ES-I3 (cell line): ENCODE results near the gene ARMC7.
A peak's percentile ranks its signal among the peaks of the same experiment; 100 is the strongest.

ENCODE experiments used
- H3K36me3 ChIP-seq: 2 replicates; pipeline ENCODE4 v1.6.1; 2013; ENCODE audit warnings: mild to moderate bottlenecking, low read length, control low read depth, moderate library complexity; ENCODE audit not compliant: insufficient read depth
- H3K4me1 ChIP-seq: 2 replicates; pipeline ENCODE4 v1.6.1; 2013; ENCODE audit warnings: mild to moderate bottlenecking, control low read depth, low read length; ENCODE audit not compliant: insufficient read depth
- H3K9ac ChIP-seq: 2 replicates; pipeline ENCODE4 v1.6.1; 2013; ENCODE audit warnings: low read depth, mild to moderate bottlenecking, low read length, moderate library complexity
- H3K9me3 ChIP-seq: 2 replicates; pipeline ENCODE4 v1.6.1; 2013; ENCODE audit warnings: mild to moderate bottlenecking, low read length, moderate library complexity; ENCODE audit not compliant: control insufficient read depth, insufficient read depth

The ARMC7 gene

GRCh38 chr17:75086496-75087181 is 23.1 kb upstream of the ARMC7 start:
- no peaks in the 10 kb centered on the region for H3K36me3 ChIP-seq
- H3K9me3 ChIP-seq: no peaks in the 10 kb centered on the region
- peaks cover 47% of the 10 kb centered on the region for H3K4me1 ChIP-seq
- H3K9ac ChIP-seq: peak overlapping the region; percentile 94

GRCh38 chr17:75087182-75087557 is 22.6 kb upstream of the ARMC7 start:
- H3K36me3 ChIP-seq: no peaks in the 10 kb centered on the region
- H3K4me1 ChIP-seq: peaks cover 50% of the 10 kb centered on the region
- no peaks in the 10 kb centered on the region for H3K9me3 ChIP-seq
- H3K9ac ChIP-seq: peak overlapping the region; percentile 94

- Histone ChIP-seq H3K36me3 (no peaks in the 10 kb centered on the region), H3K9me3 (no peaks in the 10 kb centered on the region), H3K4me1 (peaks cover 49% of the 10 kb centered on the region), H3K9ac (peak within 1 kb of the TSS; percentile 94)
These were observed 22.0 kb upstream of the ARMC7 start, which contains the start of gene SLC16A5 for GRCh38 chr17:75087558-75088453. TSS of gene SLC16A5 (plus strand) at chr17:75087954. CDS start at chr17:75093637, 5,683 bp downstream.

GRCh38 chr17:75088465-75089417 is 21.0 kb upstream of the ARMC7 start:
- Histone ChIP-seq H3K36me3 (no peaks in the 10 kb centered on the region), H3K9me3 (no peaks in the 10 kb centered on the region), H3K4me1 (peaks cover 51% of the 10 kb centered on the region), H3K9ac (peak overlapping the region; percentile 94)

- Histone ChIP-seq H3K4me1 (peaks cover 40% of the 10 kb centered on the region), H3K9me3 (no peaks in the 10 kb centered on the region), H3K9ac (peak overlapping the region; percentile 4; the same call in 1 of the 2 replicates), H3K36me3 (no peaks in the 10 kb centered on the region)
These were observed 18.6 kb upstream of the ARMC7 start for GRCh38 chr17:75090871-75091854.

- no peak overlapping the region for H3K9ac ChIP-seq
These were observed 17.9 kb upstream of the ARMC7 start for GRCh38 chr17:75091855-75092327.

GRCh38 chr17:75093548-75094158 is 16.1 kb upstream of the ARMC7 start:
- Histone ChIP-seq H3K36me3 (peaks cover 5% of the 10 kb centered on the region; the same call in 1 of the 2 replicates), H3K4me1 (peaks cover 33% of the 10 kb centered on the region), H3K9me3 (no peaks in the 10 kb centered on the region), H3K9ac (no peak overlapping the region)

More at GRCh38 chr17:75091855-75092327, 17.9 kb upstream of the ARMC7 start:
- H3K36me3 ChIP-seq: no peaks in the 10 kb centered on the region
- H3K9me3 ChIP-seq: no peaks in the 10 kb centered on the region
- H3K4me1 ChIP-seq: peaks cover 34% of the 10 kb centered on the region

GRCh38 chr17:75094871-75095399 is 14.8 kb upstream of the ARMC7 start:
- H3K36me3 ChIP-seq: peaks cover 5% of the 10 kb centered on the region; the same call in 1 of the 2 replicates
- no peak overlapping the region for H3K9ac ChIP-seq
- no peaks in the 10 kb centered on the region for H3K9me3 ChIP-seq
- H3K4me1 ChIP-seq: peaks cover 25% of the 10 kb centered on the region; the same call in 1 of the 2 replicates

- Histone ChIP-seq H3K9me3 (no peaks in the 10 kb centered on the region), H3K4me1 (peaks cover 20% of the 10 kb centered on the region; the same call in 1 of the 2 replicates), H3K36me3 (peaks cover 7% of the 10 kb centered on the region; the same call in 1 of the 2 replicates), H3K9ac (no peak overlapping the region)
These were observed 13.6 kb upstream of the ARMC7 start for GRCh38 chr17:75096082-75096625.

- Histone ChIP-seq H3K9me3 (no peaks in the 10 kb centered on the region), H3K36me3 (peaks cover 16% of the 10 kb centered on the region; the same call in 1 of the 2 replicates), H3K4me1 (peaks cover 13% of the 10 kb centered on the region; the same call in 1 of the 2 replicates), H3K9ac (no peak overlapping the region)
These were observed 11.9 kb upstream of the ARMC7 start for GRCh38 chr17:75097865-75098264.

- peaks cover 16% of the 10 kb centered on the region; the same call in 1 of the 2 replicates for H3K36me3 ChIP-seq
- H3K4me1 ChIP-seq: peaks cover 8% of the 10 kb centered on the region; the same call in 1 of the 2 replicates
- no peaks in the 10 kb centered on the region for H3K9me3 ChIP-seq
- H3K9ac ChIP-seq: no peak overlapping the region
These were observed 10.9 kb upstream of the ARMC7 start for GRCh38 chr17:75098861-75099260.
